Epithelial cell of alveolus of lung (primary cell): ENCODE results near the gene IFNL1. TPM values are rescaled to one million over a fixed set of nuclear protein-coding genes. Genes with fewer than 3 reads are reported as not detected.

ENCODE experiments used
- total RNA-seq: library from RNA; depleted of rRNA; stranded (reverse); fragments of >200 nt; gene quantifications from 2 replicates; pipeline ENCODE4 v1.2.1, GENCODE V29; 2015

The IFNL1 gene
- not detected in 2 replicates for total RNA-seq

GRCh38 chr19:39296055-39296645 is at the start of gene IFNL1:
TSS of gene IFNL1 (plus strand) at chr19:39296407. CDS start at chr19:39296422, 15 bp downstream.

GRCh38 chr19:39248806-39249205 is 47.4 kb upstream of the IFNL1 start, which contains the start of gene IFNL4:
TSS of gene IFNL4 (minus strand) at chr19:39248856.

GRCh38 chr19:39268085-39268484 is 28.1 kb upstream of the IFNL1 start, which contains the start of gene IFNL2:
TSS of gene IFNL2 (plus strand) at chr19:39268396. CDS start at chr19:39268569, 173 bp downstream.

GRCh38 chr19:39341719-39342604 is 45.8 kb downstream of the IFNL1 start, which contains the start of gene SAMD4B:
TSS of gene SAMD4B (plus strand) at chr19:39342421. CDS start at chr19:39356894, 14,473 bp downstream.

Other genes starting within 250 kb of the IFNL1 start
- gene ACP7, start 212.0 kb upstream of the IFNL1 start, total RNA-seq: 0.26 TPM in 1 of 2 replicates, not detected in the other
- gene PAK4, start 170.6 kb upstream of the IFNL1 start, total RNA-seq: 12.0 and 13.6 TPM in 2 replicates
- not detected in 2 replicates for gene NCCRP1, start 99.4 kb upstream of the IFNL1 start, total RNA-seq
- gene SYCN, start 92.1 kb upstream of the IFNL1 start, total RNA-seq: not detected in 2 replicates
- not detected in 2 replicates for gene IFNL3, start 51.4 kb upstream of the IFNL1 start, total RNA-seq
- gene IFNL4, start 47.6 kb upstream of the IFNL1 start, total RNA-seq: not detected in 2 replicates
- gene IFNL2, start 28.0 kb upstream of the IFNL1 start, total RNA-seq: not detected in 2 replicates
- gene LRFN1, start 24.5 kb downstream of the IFNL1 start, total RNA-seq: 0.91 and 3.5 TPM in 2 replicates
- gene GMFG, start 39.6 kb downstream of the IFNL1 start, total RNA-seq: 8.0 and 15.0 TPM in 2 replicates
- 57.8 and 74.8 TPM in 2 replicates for gene SAMD4B, start 46.0 kb downstream of the IFNL1 start, total RNA-seq
- gene PAF1, start 94.7 kb downstream of the IFNL1 start, total RNA-seq: 33.0 and 34.6 TPM in 2 replicates
- 35.6 and 56.0 TPM in 2 replicates for gene MED29, start 95.0 kb downstream of the IFNL1 start, total RNA-seq
- gene ZFP36, start 110.4 kb downstream of the IFNL1 start, total RNA-seq: 19.8 and 64.4 TPM in 2 replicates
- 22.0 and 34.3 TPM in 2 replicates for gene PLEKHG2, start 116.3 kb downstream of the IFNL1 start, total RNA-seq
- 2,275 and 2,629 TPM in 2 replicates for gene RPS16, start 139.5 kb downstream of the IFNL1 start, total RNA-seq
- gene SUPT5H, start 149.2 kb downstream of the IFNL1 start, total RNA-seq: 63.7 and 89.2 TPM in 2 replicates
- 51.4 and 81.6 TPM in 2 replicates for gene TIMM50, start 184.4 kb downstream of the IFNL1 start, total RNA-seq
- 0.52 TPM in 1 of 2 replicates, not detected in the other for gene DLL3, start 202.5 kb downstream of the IFNL1 start, total RNA-seq
- not detected in 2 replicates for gene SELENOV, start 218.7 kb downstream of the IFNL1 start, total RNA-seq
- 2.7 and 5.1 TPM in 2 replicates for gene EID2B, start 236.4 kb downstream of the IFNL1 start, total RNA-seq
- 12.1 and 12.9 TPM in 2 replicates for gene EID2, start 243.8 kb downstream of the IFNL1 start, total RNA-seq